Mononuclear cell (primary cell): ENCODE measurements around the gene GSTA1. TPM values are rescaled to one million over a fixed set of nuclear protein-coding genes. Genes with fewer than 3 reads are reported as not detected.
"Not testable (repeated sequence)": the region's sequence is repeated elsewhere in the genome, so short reads cannot be mapped to it uniquely, and the experiment has no call there.

Experiments
- H3K27me3 ChIP-seq: 2 replicates; pipeline ENCODE4 v1.6.0; 2011; ENCODE audit warnings: low read length, control low read depth; ENCODE audit not compliant: insufficient read depth
- H3K4me1 ChIP-seq: 2 replicates; pipeline ENCODE4 v1.5.1; 2011; ENCODE audit warnings: mild to moderate bottlenecking, low read length, control low read depth; ENCODE audit not compliant: insufficient read depth
- H3K4me3 ChIP-seq: 2 replicates; pipeline ENCODE4 v1.5.1; 2011; ENCODE audit warnings: mild to moderate bottlenecking, low read length, moderate library complexity
- H3K9me3 ChIP-seq: 2 replicates; pipeline ENCODE4 v1.5.1; 2011; ENCODE audit warnings: low read depth, mild to moderate bottlenecking, control low read depth, low read length
- total RNA-seq: library from RNA; depleted of rRNA; stranded (reverse); fragments of >200 nt; gene quantifications from one replicate; pipeline ENCODE4 v1.2.3, GENCODE V29; 2012

The GSTA1 gene
- total RNA-seq: not detected

- H3K4me1 ChIP-seq, H3K9me3 ChIP-seq: not testable (repeated sequence)
Observed at GRCh38 chr6:52803668-52804255, at the start of gene GSTA1. Gene GSTA1 (minus strand): TSS chr6:52803816. CDS start chr6:52799267, 4,549 bp downstream.

GRCh38 chr6:52849137-52849536 lies 45.5 kb upstream of the GSTA1 start:
- Histone ChIP-seq H3K4me1 (no peaks in the 10 kb centered on the region), H3K27me3 (no peaks in the 10 kb centered on the region), H3K4me3 (no peak overlapping the region), H3K9me3 (no peaks in the 10 kb centered on the region)

More at GRCh38 chr6:52803668-52804255, at the start of gene GSTA1:
- H3K27me3 ChIP-seq, H3K4me3 ChIP-seq: not testable (repeated sequence)

- no peaks in the 10 kb centered on the region for H3K27me3 ChIP-seq
- H3K4me3 ChIP-seq: no peak overlapping the region
- no peaks in the 10 kb centered on the region for H3K4me1 ChIP-seq
- H3K9me3 ChIP-seq: no peaks in the 10 kb centered on the region
Observed at GRCh38 chr6:52846002-52846401, 42.4 kb upstream of the GSTA1 start.

GRCh38 chr6:52843605-52844004 lies 40.0 kb upstream of the GSTA1 start:
- Histone ChIP-seq H3K4me3 (no peak overlapping the region), H3K4me1 (no peaks in the 10 kb centered on the region), H3K9me3 (no peaks in the 10 kb centered on the region), H3K27me3 (no peaks in the 10 kb centered on the region)

GRCh38 chr6:52840763-52841585 lies 37.4 kb upstream of the GSTA1 start, which contains the start of gene GSTA5:
Gene GSTA5 (minus strand): TSS chr6:52840813.
- Histone ChIP-seq H3K9me3 (no peaks in the 10 kb centered on the region), H3K4me1 (no peaks in the 10 kb centered on the region), H3K4me3 (no peak within 1 kb of the TSS), H3K27me3 (peaks cover 4% of the 10 kb centered on the region)

GRCh38 chr6:52839124-52840055 lies 35.8 kb upstream of the GSTA1 start:
- Histone ChIP-seq H3K9me3 (no peaks in the 10 kb centered on the region), H3K4me3 (no peak overlapping the region), H3K27me3 (peaks cover 7% of the 10 kb centered on the region), H3K4me1 (no peaks in the 10 kb centered on the region)

- peaks cover 7% of the 10 kb centered on the region for H3K27me3 ChIP-seq
- no peaks in the 10 kb centered on the region for H3K4me1 ChIP-seq
- H3K9me3 ChIP-seq: no peaks in the 10 kb centered on the region
- H3K4me3 ChIP-seq: no peak overlapping the region
Observed at GRCh38 chr6:52834481-52834880, 30.9 kb upstream of the GSTA1 start.

GRCh38 chr6:52830869-52831268 lies 27.3 kb upstream of the GSTA1 start:
- H3K4me1 ChIP-seq, H3K4me3 ChIP-seq, H3K9me3 ChIP-seq, H3K27me3 ChIP-seq: not testable (repeated sequence)

GRCh38 chr6:52829046-52829817 lies 25.6 kb upstream of the GSTA1 start:
- H3K4me1 ChIP-seq: no peaks in the 10 kb centered on the region
- no peaks in the 10 kb centered on the region for H3K27me3 ChIP-seq
- H3K4me3 ChIP-seq: no peak overlapping the region
- no peaks in the 10 kb centered on the region for H3K9me3 ChIP-seq

GRCh38 chr6:52828621-52829020 lies 25.0 kb upstream of the GSTA1 start:
- H3K4me1 ChIP-seq, H3K27me3 ChIP-seq, H3K9me3 ChIP-seq, H3K4me3 ChIP-seq: not testable (repeated sequence)

GRCh38 chr6:52827073-52827783 lies 23.6 kb upstream of the GSTA1 start:
- H3K27me3 ChIP-seq: not testable (repeated sequence)

GRCh38 chr6:52826513-52826912 lies 22.9 kb upstream of the GSTA1 start:
- no peaks in the 10 kb centered on the region for H3K9me3 ChIP-seq
- H3K4me3 ChIP-seq: no peak overlapping the region
- H3K4me1 ChIP-seq: no peaks in the 10 kb centered on the region
- no peaks in the 10 kb centered on the region for H3K27me3 ChIP-seq

More at GRCh38 chr6:52827073-52827783, 23.6 kb upstream of the GSTA1 start:
- H3K9me3 ChIP-seq, H3K4me1 ChIP-seq, H3K4me3 ChIP-seq: not testable (repeated sequence)

GRCh38 chr6:52825900-52826459 lies 22.4 kb upstream of the GSTA1 start:
- not testable (repeated sequence) for H3K4me3 ChIP-seq, H3K4me1 ChIP-seq, H3K27me3 ChIP-seq, H3K9me3 ChIP-seq
